Parathyroid adenoma (tissue), 2 donors: ENCODE measurements around the gene PVALEF.

Experiments
- H2AFZ ChIP-seq: fragments of 300-600 bp; sonication (generic); one replicate; pipeline ENCODE4 v1.7.0; 2017; ENCODE audit warnings: antibody characterized with exemption, mild to moderate bottlenecking
- H3K27ac ChIP-seq: fragments of 300-600 bp; sonication (generic); one replicate; pipeline ENCODE4 v1.7.0; 2017
- H3K27me3 ChIP-seq: fragments of 300-600 bp; sonication (generic); one replicate; pipeline ENCODE4 v1.7.0; 2017; ENCODE audit warnings: low read length; ENCODE audit not compliant: control insufficient read depth, insufficient read depth
- H3K36me3 ChIP-seq: fragments of 300-600 bp; sonication (generic); one replicate; pipeline ENCODE4 v1.7.0; 2017; ENCODE audit warnings: low read length; ENCODE audit not compliant: control insufficient read depth, insufficient read depth
- H3K4me1 ChIP-seq: fragments of 300-600 bp; sonication (generic); one replicate; pipeline ENCODE4 v1.7.0; 2017; ENCODE audit warnings: control low read depth
- H3K4me2 ChIP-seq: fragments of 300-600 bp; sonication (generic); one replicate; pipeline ENCODE4 v1.7.0; 2017; ENCODE audit warnings: low read length
- H3K4me3 ChIP-seq: fragments of 300-600 bp; sonication (generic); one replicate; pipeline ENCODE4 v1.7.0; 2017; ENCODE audit warnings: low read depth, low read length
- H3K79me2 ChIP-seq: fragments of 300-600 bp; sonication (generic); one replicate; pipeline ENCODE4 v1.7.0; 2017; ENCODE audit warnings: control low read depth
- H3K9ac ChIP-seq: fragments of 300-600 bp; sonication (generic); one replicate; pipeline ENCODE4 v1.7.0; 2017; ENCODE audit warnings: mild to moderate bottlenecking
- H3K9me3 ChIP-seq: fragments of 300-600 bp; sonication (generic); one replicate; pipeline ENCODE4 v1.7.0; 2017; ENCODE audit warnings: low read length; ENCODE audit not compliant: control insufficient read depth
- CTCF ChIP-seq: fragments of 300-600 bp; sonication (generic); IDR thresholded peaks from one replicate; pipeline ENCODE4 v1.7.0; 2017; ENCODE audit warnings: antibody characterized with exemption, mild to moderate bottlenecking
- donor health status: primary hyperparathyroidism.

Gene PVALEF

GRCh38 chr17:81121841-81122733 is 43.2 kb upstream of the PVALEF start:
- Histone ChIP-seq H3K27me3 (no peaks in the 10 kb centered on the region), H3K27ac (no peak overlapping the region), H3K79me2 (no peaks in the 10 kb centered on the region), H3K4me2 (no peak overlapping the region), H3K4me1 (no peaks in the 10 kb centered on the region), H3K36me3 (no peaks in the 10 kb centered on the region), H3K4me3 (no peak overlapping the region), H3K9me3 (no peaks in the 10 kb centered on the region), H3K9ac (no peak overlapping the region), H2AFZ (no peak overlapping the region)
- TF ChIP-seq CTCF, result no peak

- Histone ChIP-seq H3K4me3 (no peak overlapping the region), H3K36me3 (no peaks in the 10 kb centered on the region), H3K4me2 (no peak overlapping the region), H3K79me2 (no peaks in the 10 kb centered on the region), H3K4me1 (no peaks in the 10 kb centered on the region), H3K27ac (no peak overlapping the region), H2AFZ (no peak overlapping the region), H3K9ac (no peak overlapping the region), H3K9me3 (no peaks in the 10 kb centered on the region), H3K27me3 (no peaks in the 10 kb centered on the region)
- TF ChIP-seq CTCF, result no peak
These were observed 42.0 kb upstream of the PVALEF start for GRCh38 chr17:81123052-81124048.

GRCh38 chr17:81124377-81124776 is 40.9 kb upstream of the PVALEF start:
- Histone ChIP-seq H3K4me1 (no peaks in the 10 kb centered on the region), H3K4me3 (no peak overlapping the region), H3K27ac (no peak overlapping the region), H3K36me3 (no peaks in the 10 kb centered on the region), H3K9ac (no peak overlapping the region), H3K27me3 (no peaks in the 10 kb centered on the region), H3K79me2 (no peaks in the 10 kb centered on the region), H3K9me3 (no peaks in the 10 kb centered on the region), H2AFZ (no peak overlapping the region), H3K4me2 (no peak overlapping the region)
- no peak for TF ChIP-seq CTCF

GRCh38 chr17:81125573-81126081 is 39.7 kb upstream of the PVALEF start:
- H3K4me2 ChIP-seq, result no peak overlapping the region
- no peaks in the 10 kb centered on the region for H3K79me2 ChIP-seq
- H3K27ac ChIP-seq, result no peak overlapping the region
- no peaks in the 10 kb centered on the region for H3K36me3 ChIP-seq
- H3K4me3 ChIP-seq, result no peak overlapping the region
- no peaks in the 10 kb centered on the region for H3K9me3 ChIP-seq
- no peaks in the 10 kb centered on the region for H3K4me1 ChIP-seq
- no peak overlapping the region for H3K9ac ChIP-seq
- H3K27me3 ChIP-seq, result no peaks in the 10 kb centered on the region
- H2AFZ ChIP-seq, result no peak overlapping the region
- TF ChIP-seq CTCF, result no peak
